ENCODE data around the gene QPCTL. TPM values are rescaled to one million over a fixed set of nuclear protein-coding genes. Genes with fewer than 3 reads are reported as not detected.

Gene QPCTL
- total RNA-seq, 6 experiments from 2014 or later = 17.6 to 31.5 (median 19.9) TPM

GRCh38 chr19:45753548-45753947 is 61.1 kb downstream of the QPCTL start:
- DNase-seq = no peak
- Mint-ChIP-seq H3K9me3 (no peaks in the 10 kb centered on the region), H3K4me1 (ENCODE audit: low read depth) (no peaks in the 10 kb centered on the region; the same call in 1 of the 2 replicates), H3K4me3 (no peak overlapping the region), H3K27me3 (ENCODE audit: insufficient read depth) (peaks cover 5% of the 10 kb centered on the region), H3K36me3 (ENCODE audit: low read depth) (no peaks in the 10 kb centered on the region), H3K27ac (no peak overlapping the region)
- peak; percentile 18; the same call in 1 of the 2 replicates for TF ChIP-seq CTCF (IDR thresholded peaks at IDR 0.05)

Small RNAs within 50 kb of the gene (microRNA-seq; reads per million reads assigned to microRNA genes)
- gene MIR642A (not detected), gene MIR642B (not detected)

Other genes starting within 250 kb of the QPCTL start
- 10 to 100 TPM; 35.0 to 71.5 (median 62.9) TPM for gene FOSB, start 224.7 kb upstream of the QPCTL start, total RNA-seq (2021; fragmentation: NEBNext Ultra II Directional; extraction: Animal tissue kit (Norgen Biotek cat#: 25700))
- gene RTN2, start 195.6 kb upstream of the QPCTL start, total RNA-seq (2021; fragmentation: NEBNext Ultra II Directional; extraction: Animal tissue kit (Norgen Biotek cat#: 25700)) = 10 to 100 TPM; 10.3 to 21.3 (median 13.8) TPM
- gene PPM1N, start 194.2 kb upstream of the QPCTL start, total RNA-seq (2021; fragmentation: NEBNext Ultra II Directional; extraction: Animal tissue kit (Norgen Biotek cat#: 25700)) = 1 to 10 TPM in 4 of 6 experiments, under 1 TPM in 2; 0.80 to 1.3 (median 1.1) TPM
- gene VASP, start 185.2 kb upstream of the QPCTL start, total RNA-seq (2021; fragmentation: NEBNext Ultra II Directional; extraction: Animal tissue kit (Norgen Biotek cat#: 25700)) = 100 to 1,000 TPM; 179 to 199 (median 185) TPM
- 10 to 100 TPM; 13.3 to 15.5 (median 14.3) TPM for gene OPA3, start 107.9 kb upstream of the QPCTL start, total RNA-seq (2021; fragmentation: NEBNext Ultra II Directional; extraction: Animal tissue kit (Norgen Biotek cat#: 25700))
- gene GPR4, start 90.5 kb upstream of the QPCTL start, total RNA-seq (2021; fragmentation: NEBNext Ultra II Directional; extraction: Animal tissue kit (Norgen Biotek cat#: 25700)) = 10 to 100 TPM in 4 of 6 experiments, 1 to 10 TPM in 2; 3.7 to 16.8 (median 13.3) TPM
- 10 to 100 TPM; 57.8 to 71.2 (median 64.7) TPM for gene EML2, start 53.3 kb upstream of the QPCTL start, total RNA-seq (2021; fragmentation: NEBNext Ultra II Directional; extraction: Animal tissue kit (Norgen Biotek cat#: 25700))
- gene GIPR, start 24.4 kb upstream of the QPCTL start, total RNA-seq (2021; fragmentation: NEBNext Ultra II Directional; extraction: Animal tissue kit (Norgen Biotek cat#: 25700)) = 1 to 10 TPM in 1 of 6 experiments, under 1 TPM in 5; 0.31 to 1.1 (median 0.68) TPM
- gene SNRPD2, start 713 bp upstream of the QPCTL start, total RNA-seq (2021; fragmentation: NEBNext Ultra II Directional; extraction: Animal tissue kit (Norgen Biotek cat#: 25700)) = 100 to 1,000 TPM; 470 to 573 (median 517) TPM
- gene FBXO46, start 38.2 kb downstream of the QPCTL start, total RNA-seq (2021; fragmentation: NEBNext Ultra II Directional; extraction: Animal tissue kit (Norgen Biotek cat#: 25700)) = 10 to 100 TPM in 4 of 6 experiments, 1 to 10 TPM in 2; 8.4 to 14.5 (median 11.0) TPM
- gene MEIOSIN, start 40.8 kb downstream of the QPCTL start, total RNA-seq (2021; fragmentation: NEBNext Ultra II Directional; extraction: Animal tissue kit (Norgen Biotek cat#: 25700)) = not detected
- gene SIX5, start 76.6 kb downstream of the QPCTL start, total RNA-seq (2021; fragmentation: NEBNext Ultra II Directional; extraction: Animal tissue kit (Norgen Biotek cat#: 25700)) = 10 to 100 TPM; 14.0 to 15.1 (median 14.4) TPM
- 100 to 1,000 TPM in 4 of 6 experiments, 10 to 100 TPM in 2; 85.5 to 144 (median 102) TPM for gene DMPK, start 89.8 kb downstream of the QPCTL start, total RNA-seq (2021; fragmentation: NEBNext Ultra II Directional; extraction: Animal tissue kit (Norgen Biotek cat#: 25700))
- 10 to 100 TPM; 53.4 to 63.2 (median 55.3) TPM for gene DMWD, start 100.2 kb downstream of the QPCTL start, total RNA-seq (2021; fragmentation: NEBNext Ultra II Directional; extraction: Animal tissue kit (Norgen Biotek cat#: 25700))
- under 1 TPM in 1 of 6 experiments, not detected in 5; 0.07 TPM for gene RSPH6A, start 122.6 kb downstream of the QPCTL start, total RNA-seq (2021; fragmentation: NEBNext Ultra II Directional; extraction: Animal tissue kit (Norgen Biotek cat#: 25700))
- gene SYMPK, start 170.5 kb downstream of the QPCTL start, total RNA-seq (2021; fragmentation: NEBNext Ultra II Directional; extraction: Animal tissue kit (Norgen Biotek cat#: 25700)) = 10 to 100 TPM; 59.6 to 74.8 (median 66.0) TPM
- not detected for gene FOXA3, start 171.7 kb downstream of the QPCTL start, total RNA-seq (2021; fragmentation: NEBNext Ultra II Directional; extraction: Animal tissue kit (Norgen Biotek cat#: 25700))
- gene IRF2BP1, start 193.5 kb downstream of the QPCTL start, total RNA-seq (2021; fragmentation: NEBNext Ultra II Directional; extraction: Animal tissue kit (Norgen Biotek cat#: 25700)) = 10 to 100 TPM; 19.3 to 25.0 (median 21.8) TPM
- gene MYPOP, start 209.9 kb downstream of the QPCTL start, total RNA-seq (2021; fragmentation: NEBNext Ultra II Directional; extraction: Animal tissue kit (Norgen Biotek cat#: 25700)) = 10 to 100 TPM; 10.2 to 11.2 (median 10.5) TPM
- not detected for gene NANOS2, start 222.1 kb downstream of the QPCTL start, total RNA-seq (2021; fragmentation: NEBNext Ultra II Directional; extraction: Animal tissue kit (Norgen Biotek cat#: 25700))